CD4-positive, alpha-beta T cell treated with Interleukin-6 for 4 hours (primary cell): ENCODE data around the gene PGK1.
A peak's percentile ranks its signal among the peaks of the same experiment; 100 is the strongest.
"Not testable (repeated sequence)": the region's sequence is repeated elsewhere in the genome, so short reads cannot be mapped to it uniquely, and the experiment has no call there.

Experiments
- DNase-seq: peaks from one replicate; pipeline ENCODE4 v3.0.0-alpha.2; 2020; ENCODE audit warnings: mixed read lengths

Gene PGK1

GRCh38 chrX:78103623-78104446 lies at the start of gene PGK1:
Gene PGK1 (plus strand): TSS chrX:78104248. CDS start chrX:78104341, 93 bp downstream.
- peak; percentile 94 for DNase-seq

GRCh38 chrX:78063687-78064086 lies 40.4 kb upstream of the PGK1 start:
- no peak for DNase-seq

GRCh38 chrX:78064152-78064551 lies 39.9 kb upstream of the PGK1 start:
- DNase-seq, result no peak

- not testable (repeated sequence) for DNase-seq
Observed at GRCh38 chrX:78064698-78065601, 39.1 kb upstream of the PGK1 start.

GRCh38 chrX:78066110-78066509 lies 37.9 kb upstream of the PGK1 start:
- no peak for DNase-seq

- no peak for DNase-seq
Observed at GRCh38 chrX:78071331-78071730, 32.7 kb upstream of the PGK1 start.

- peak; percentile 40 for DNase-seq
Observed at GRCh38 chrX:78073147-78074077, 30.6 kb upstream of the PGK1 start.

- no peak for DNase-seq
Observed at GRCh38 chrX:78074088-78074487, 30.0 kb upstream of the PGK1 start.

- no peak for DNase-seq
Observed at GRCh38 chrX:78075787-78076389, 28.2 kb upstream of the PGK1 start.

GRCh38 chrX:78081413-78081812 lies 22.6 kb upstream of the PGK1 start:
- DNase-seq, result not testable (repeated sequence)

- DNase-seq, result peak; percentile 26
Observed at GRCh38 chrX:78092296-78092695, 11.8 kb upstream of the PGK1 start.

GRCh38 chrX:78098108-78098507 lies 5.9 kb upstream of the PGK1 start:
- DNase-seq, result no peak

GRCh38 chrX:78102091-78102490 lies 2.0 kb upstream of the PGK1 start:
- DNase-seq, result no peak

- no peak for DNase-seq
Observed at GRCh38 chrX:78103001-78103622, 936 bp upstream of the PGK1 start.

GRCh38 chrX:78104447-78105176 lies 564 bp downstream of the PGK1 start:
- DNase-seq, result peak; percentile 37

- DNase-seq, result peak; percentile 47
Observed at GRCh38 chrX:78105944-78106650, 2.0 kb downstream of the PGK1 start.

- no peak for DNase-seq
Observed at GRCh38 chrX:78106651-78106986, 2.6 kb downstream of the PGK1 start.

- DNase-seq, result no peak
Observed at GRCh38 chrX:78109458-78109857, 5.4 kb downstream of the PGK1 start.

GRCh38 chrX:78111140-78111931 lies 7.3 kb downstream of the PGK1 start:
- DNase-seq, result no peak

GRCh38 chrX:78116365-78116764 lies 12.3 kb downstream of the PGK1 start:
- no peak for DNase-seq
